ENCODE results near the gene DOCK2. TPM values are rescaled to one million over a fixed set of nuclear protein-coding genes. Genes with fewer than 3 reads are reported as not detected.

The DOCK2 gene
- total RNA-seq, 2 experiments from 2014 or later = 161 to 205 TPM

DNA sequence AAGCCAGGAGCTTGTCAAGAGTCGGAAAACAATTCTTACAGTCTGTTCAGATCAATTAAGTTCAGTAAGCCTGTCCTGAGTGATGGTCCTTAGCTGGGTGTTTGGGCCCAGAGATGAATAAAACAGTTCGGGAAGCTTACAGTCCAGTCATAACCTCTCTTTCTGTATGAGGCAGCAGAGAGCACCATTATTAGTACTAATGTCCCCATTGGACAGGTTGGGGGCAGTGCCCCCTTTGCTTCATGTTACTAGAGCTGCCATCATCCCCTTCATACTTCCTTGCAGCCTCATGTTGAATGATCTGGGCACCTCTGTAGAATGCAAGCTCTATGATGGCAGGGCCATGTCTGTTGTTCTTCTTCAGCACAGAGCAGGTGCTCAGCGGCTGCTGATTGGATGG lies 9.8 kb downstream of the DOCK2 start:
- Histone ChIP-seq H3K4me1 (ENCODE audit: insufficient read depth, low read length, poor library complexity, severe bottlenecking) (peaks cover 52% of the 10 kb centered on the region), H3K4me3 (ENCODE audit: low read depth, low read length, poor library complexity, severe bottlenecking) (no peak overlapping the region), H3K9me3 (ENCODE audit: low read length) (no peaks in the 10 kb centered on the region), H3K9me2 (ENCODE audit: insufficient read depth, low read length) (no peaks in the 10 kb centered on the region), H3K4me2 (ENCODE audit: low read length) (peak overlapping the region; percentile 57), H3K27ac (ENCODE audit: low read depth, low read length, poor library complexity, severe bottlenecking) (no peak overlapping the region), H4K20me1 (ENCODE audit: insufficient read depth, low read length) (peaks cover 32% of the 10 kb centered on the region), H3K36me3 (ENCODE audit: insufficient read depth, low read length) (peaks cover 73% of the 10 kb centered on the region), H2AFZ (ENCODE audit: low read length) (no peak overlapping the region), H3K79me2 (ENCODE audit: insufficient read depth, low read depth, low read length) (peaks cover 98% of the 10 kb centered on the region)
- TF ChIP-seq EZH2phosphoT487 (IDR thresholded peaks at IDR 0.05; ENCODE audit: borderline replicate concordance, low read depth, low read length) = no peak
- TF ChIP-seq, protein P1, sequence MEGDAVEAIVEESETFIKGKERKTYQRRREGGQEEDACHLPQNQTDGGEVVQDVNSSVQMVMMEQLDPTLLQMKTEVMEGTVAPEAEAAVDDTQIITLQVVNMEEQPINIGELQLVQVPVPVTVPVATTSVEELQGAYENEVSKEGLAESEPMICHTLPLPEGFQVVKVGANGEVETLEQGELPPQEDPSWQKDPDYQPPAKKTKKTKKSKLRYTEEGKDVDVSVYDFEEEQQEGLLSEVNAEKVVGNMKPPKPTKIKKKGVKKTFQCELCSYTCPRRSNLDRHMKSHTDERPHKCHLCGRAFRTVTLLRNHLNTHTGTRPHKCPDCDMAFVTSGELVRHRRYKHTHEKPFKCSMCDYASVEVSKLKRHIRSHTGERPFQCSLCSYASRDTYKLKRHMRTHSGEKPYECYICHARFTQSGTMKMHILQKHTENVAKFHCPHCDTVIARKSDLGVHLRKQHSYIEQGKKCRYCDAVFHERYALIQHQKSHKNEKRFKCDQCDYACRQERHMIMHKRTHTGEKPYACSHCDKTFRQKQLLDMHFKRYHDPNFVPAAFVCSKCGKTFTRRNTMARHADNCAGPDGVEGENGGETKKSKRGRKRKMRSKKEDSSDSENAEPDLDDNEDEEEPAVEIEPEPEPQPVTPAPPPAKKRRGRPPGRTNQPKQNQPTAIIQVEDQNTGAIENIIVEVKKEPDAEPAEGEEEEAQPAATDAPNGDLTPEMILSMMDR (conservative IDR thresholded peaks at IDR 0.05; ENCODE audit: low read length) = no peak
- POLR2A ChIA-PET = no interaction called here
- DNase-seq (ENCODE audit: low spot score) = no peak
- BruUV-seq (replicated peaks) = no TSS peak
- CTCF ChIA-PET (ENCODE audit: unreplicated experiment) = no interaction called here
- intact Hi-C loops (cut with micrococcal nuclease; ENCODE audit: unreplicated experiment) = no loop called here

DNA sequence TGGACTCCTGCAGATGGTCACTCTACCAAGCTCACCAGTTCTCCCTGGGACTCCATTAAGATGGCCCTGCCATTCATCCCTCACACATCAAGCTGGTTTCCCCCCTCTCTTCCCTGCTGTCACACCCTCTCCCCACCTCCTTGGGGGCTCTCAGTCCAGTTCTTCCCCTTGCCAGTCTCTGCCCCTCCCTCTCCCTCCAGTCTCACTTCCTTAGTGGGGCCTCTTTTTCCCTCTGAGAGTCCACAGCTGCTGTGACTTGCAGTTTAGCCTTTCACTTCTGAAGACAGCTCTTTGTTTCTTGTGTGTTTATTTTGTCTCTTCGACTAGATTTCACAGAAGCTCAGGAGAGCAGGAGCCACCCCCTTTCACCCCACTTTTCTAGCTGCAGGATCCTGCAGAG lies 10.5 kb downstream of the DOCK2 start:
- peak; percentile 44 for DNase-seq (ENCODE audit: low spot score)
- peaks cover 25% of the 10 kb centered on the region; the same call in 1 of the 2 replicates for H4K20me1 ChIP-seq (ENCODE audit: insufficient read depth, low read length)
- CTCF ChIA-PET (ENCODE audit: unreplicated experiment) = no interaction called here
- TF ChIP-seq EZH2phosphoT487 (IDR thresholded peaks at IDR 0.05; ENCODE audit: borderline replicate concordance, low read depth, low read length) = no peak
- TF ChIP-seq, protein P1 (conservative IDR thresholded peaks at IDR 0.05; ENCODE audit: low read length) = no peak
- peak overlapping the region; percentile 21 for H3K27ac ChIP-seq (ENCODE audit: low read depth, low read length, poor library complexity, severe bottlenecking)
- H3K4me2 ChIP-seq (ENCODE audit: low read length) = peak overlapping the region; percentile 57
- peaks cover 54% of the 10 kb centered on the region for H3K4me1 ChIP-seq (ENCODE audit: insufficient read depth, low read length, poor library complexity, severe bottlenecking)
- peak overlapping the region; percentile 26 for H3K4me3 ChIP-seq (ENCODE audit: low read depth, low read length, poor library complexity, severe bottlenecking)
- no peaks in the 10 kb centered on the region for H3K9me2 ChIP-seq (ENCODE audit: insufficient read depth, low read length)
- intact Hi-C loops (cut with micrococcal nuclease; ENCODE audit: unreplicated experiment) = no loop called here
- POLR2A ChIA-PET = interaction anchor here (0.7 to 1.0 kb wide), 2 partner anchors 9 to 10 kb away, joined by 3 to 6 read pairs; no protein-coding TSS in a partner anchor
- peaks cover 98% of the 10 kb centered on the region for H3K79me2 ChIP-seq (ENCODE audit: insufficient read depth, low read depth, low read length)
- H3K9me3 ChIP-seq (ENCODE audit: low read length) = no peaks in the 10 kb centered on the region
- BruUV-seq (replicated peaks) = no TSS peak
- H3K36me3 ChIP-seq (ENCODE audit: insufficient read depth, low read length) = peaks cover 73% of the 10 kb centered on the region
- H2AFZ ChIP-seq (ENCODE audit: low read length) = no peak overlapping the region

DNA sequence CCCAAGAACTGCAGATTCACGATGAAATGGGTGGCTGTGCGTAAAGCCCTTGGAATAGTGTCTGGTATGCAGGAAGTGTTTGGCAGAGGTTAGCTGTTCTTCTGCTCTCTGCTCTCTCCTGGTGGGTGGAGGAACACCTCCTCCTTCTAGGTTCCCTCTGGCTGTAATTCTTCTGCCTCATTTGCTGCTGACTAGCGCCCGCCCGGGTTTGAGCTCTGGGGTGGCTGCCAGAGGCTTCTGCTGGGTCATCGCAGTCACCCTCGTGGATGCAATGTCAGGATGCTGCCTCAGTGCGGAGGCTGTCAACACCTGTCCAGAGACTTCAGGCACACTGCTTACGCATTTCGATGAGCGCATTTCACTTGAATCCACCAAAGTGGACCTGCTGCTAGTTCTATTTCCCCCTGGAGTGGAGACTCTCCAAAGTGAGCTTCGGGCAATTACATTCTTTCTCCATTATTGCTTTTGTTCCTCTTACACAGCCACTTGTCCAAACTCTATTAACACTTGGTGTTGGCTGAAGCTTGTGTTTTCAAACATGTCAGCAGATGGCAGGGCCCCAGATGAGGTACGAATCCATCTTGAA lies 11.7 kb downstream of the DOCK2 start:
- Histone ChIP-seq H4K20me1 (ENCODE audit: insufficient read depth, low read length) (peaks cover 28% of the 10 kb centered on the region; the same call in 1 of the 2 replicates), H3K36me3 (ENCODE audit: insufficient read depth, low read length) (peaks cover 76% of the 10 kb centered on the region), H3K27ac (ENCODE audit: low read depth, low read length, poor library complexity, severe bottlenecking) (no peak overlapping the region), H2AFZ (ENCODE audit: low read length) (no peak overlapping the region), H3K9me3 (ENCODE audit: low read length) (no peaks in the 10 kb centered on the region), H3K4me1 (ENCODE audit: insufficient read depth, low read length, poor library complexity, severe bottlenecking) (peaks cover 54% of the 10 kb centered on the region), H3K9me2 (ENCODE audit: insufficient read depth, low read length) (no peaks in the 10 kb centered on the region), H3K4me3 (ENCODE audit: low read depth, low read length, poor library complexity, severe bottlenecking) (no peak overlapping the region), H3K4me2 (ENCODE audit: low read length) (no peak overlapping the region), H3K79me2 (ENCODE audit: insufficient read depth, low read depth, low read length) (peaks cover 100% of the 10 kb centered on the region)
- CTCF ChIA-PET (ENCODE audit: unreplicated experiment) = no interaction called here
- POLR2A ChIA-PET = interaction anchor here (0.6 to 1.6 kb wide), 3 partner anchors 12 to 65 kb away, joined by 3 to 5 read pairs (median 3); partner anchors contain the start of genes DOCK2 and SPDL1
- TF ChIP-seq, protein P1 (conservative IDR thresholded peaks at IDR 0.05; ENCODE audit: low read length) = no peak
- no peak for TF ChIP-seq EZH2phosphoT487 (IDR thresholded peaks at IDR 0.05; ENCODE audit: borderline replicate concordance, low read depth, low read length)
- no peak for DNase-seq (ENCODE audit: low spot score)
- BruUV-seq (replicated peaks) = no TSS peak
- intact Hi-C loops (cut with micrococcal nuclease; ENCODE audit: unreplicated experiment) = no loop called here

Data from OCI-LY7 (cell line).